SU-DHL-6 (cell line): Measurements from ENCODE around the gene CROCC.

Experiments used
- H2AFZ ChIP-seq: fragments of 200-600 bp; sonication (generic); 2 replicates; pipeline ENCODE4 v1.6.1; 2014; ENCODE audit warnings: low read depth, mild to moderate bottlenecking, moderate library complexity, mixed read lengths, antibody characterized with exemption, low read length; ENCODE audit not compliant: severe bottlenecking
- H3F3A ChIP-seq: fragments of 200-600 bp; shearing (Covaris generic); 2 replicates; pipeline ENCODE4 v1.6.0; 2016; ENCODE audit warnings: antibody characterized with exemption, mild to moderate bottlenecking; ENCODE audit not compliant: insufficient read depth
- H3K27ac ChIP-seq: fragments of 200-600 bp; sonication (generic); 2 replicates; pipeline ENCODE4 v1.5.1; 2016; ENCODE audit warnings: low read depth, mild to moderate bottlenecking, low read length, moderate library complexity, mixed read lengths
- H3K27me3 ChIP-seq: fragments of 200-600 bp; sonication (generic), shearing (Covaris generic); 2 replicates; pipeline ENCODE4 v1.6.0; 2014; ENCODE audit warnings: mild to moderate bottlenecking, low read length
- H3K36me3 ChIP-seq: fragments of 200-600 bp; sonication (generic); 2 replicates; pipeline ENCODE4 v1.6.1; 2014; ENCODE audit warnings: mild to moderate bottlenecking, low read length, mixed read lengths
- H3K4me2 ChIP-seq: fragments of 300-600, 200-600 bp; shearing (Covaris generic), sonication (generic); 2 replicates; pipeline ENCODE4 v1.6.0; 2014; ENCODE audit warnings: low read length, low read depth, mild to moderate bottlenecking; ENCODE audit not compliant: poor library complexity, severe bottlenecking
- H3K4me3 ChIP-seq: fragments of 200-600 bp; sonication (generic); 2 replicates; pipeline ENCODE4 v1.5.1; 2014; ENCODE audit warnings: antibody characterized with exemption, low read length, mild to moderate bottlenecking, mixed read lengths; ENCODE audit not compliant: insufficient read depth, poor library complexity, severe bottlenecking
- H3K79me2 ChIP-seq: fragments of 200-600 bp; sonication (generic); 2 replicates; pipeline ENCODE4 v1.6.1; 2014; ENCODE audit warnings: mild to moderate bottlenecking, low read length, moderate library complexity; ENCODE audit not compliant: insufficient read depth
- H3K9ac ChIP-seq: fragments of 200-600 bp; sonication (generic); 2 replicates; pipeline ENCODE4 v1.7.0; 2014; ENCODE audit warnings: mild to moderate bottlenecking, low read length
- H3K9me2 ChIP-seq: fragments of 200-600 bp; sonication (generic); replicated peaks from 2 replicates; pipeline ENCODE4 v1.6.1; 2014; ENCODE audit warnings: low read length; ENCODE audit not compliant: insufficient read depth
- H3K9me3 ChIP-seq: fragments of 200-600 bp; sonication (generic); 2 replicates; pipeline ENCODE4 v1.6.1; 2014; ENCODE audit warnings: low read length, mixed read lengths; ENCODE audit not compliant: insufficient read depth
- H4K20me1 ChIP-seq: fragments of 200-600 bp; sonication (generic); 2 replicates; pipeline ENCODE4 v1.6.1; 2014; ENCODE audit warnings: low read depth, mild to moderate bottlenecking, antibody characterized with exemption, low read length, moderate library complexity, mixed read lengths
- CTCF ChIP-seq: fragments of 200-600 bp; sonication (generic); IDR thresholded peaks from one replicate; pipeline ENCODE4 v1.5.1; 2017; ENCODE audit warnings: antibody characterized with exemption, mild to moderate bottlenecking, low read length, moderate library complexity; ENCODE audit not compliant: insufficient read depth, poor library complexity, severe bottlenecking
- EZH2phosphoT487 ChIP-seq: fragments of 200-600 bp; sonication (generic), shearing (Covaris generic); conservative IDR thresholded peaks from 2 replicates; pipeline ENCODE4 v1.6.1; 2018; ENCODE audit warnings: mild to moderate bottlenecking, antibody characterized with exemption, low read length, moderate library complexity, mixed read lengths

The CROCC gene

GRCh38 chr1:16978567-16979474 is 57.1 kb downstream of the CROCC start:
- TF ChIP-seq CTCF (no peak), EZH2phosphoT487 (no peak)
- Histone ChIP-seq H3F3A (no peaks in the 10 kb centered on the region), H2AFZ (no peak overlapping the region), H4K20me1 (no peaks in the 10 kb centered on the region), H3K36me3 (no peaks in the 10 kb centered on the region), H3K79me2 (no peaks in the 10 kb centered on the region), H3K9ac (no peak overlapping the region), H3K4me3 (no peak overlapping the region), H3K9me2 (no peaks in the 10 kb centered on the region), H3K9me3 (no peaks in the 10 kb centered on the region), H3K27ac (no peak overlapping the region), H3K27me3 (no peaks in the 10 kb centered on the region), H3K4me2 (no peak overlapping the region)

- H3K27me3 ChIP-seq: no peaks in the 10 kb centered on the region
- H2AFZ ChIP-seq: no peak overlapping the region
- H3F3A ChIP-seq: no peaks in the 10 kb centered on the region
- H4K20me1 ChIP-seq: no peaks in the 10 kb centered on the region
- no peak overlapping the region for H3K9ac ChIP-seq
- H3K4me3 ChIP-seq: no peak overlapping the region
- H3K9me2 ChIP-seq: no peaks in the 10 kb centered on the region
- H3K4me2 ChIP-seq: no peak overlapping the region
- H3K79me2 ChIP-seq: no peaks in the 10 kb centered on the region
- no peaks in the 10 kb centered on the region for H3K36me3 ChIP-seq
- H3K27ac ChIP-seq: no peak overlapping the region
- TF ChIP-seq EZH2phosphoT487: no peak
- TF ChIP-seq CTCF: no peak
- no peaks in the 10 kb centered on the region for H3K9me3 ChIP-seq
Measured at GRCh38 chr1:16979475-16980327, 58.0 kb downstream of the CROCC start.

GRCh38 chr1:16980473-16981268 is 58.9 kb downstream of the CROCC start, which contains the start of gene MFAP2:
TSS of gene MFAP2 (minus strand) at chr1:16980620. CDS start at chr1:16978273, 2,347 bp downstream.
- Histone ChIP-seq H3K9ac (no peak within 1 kb of the TSS), H3K27me3 (no peaks in the 10 kb centered on the region), H3K4me2 (no peak within 1 kb of the TSS), H3F3A (no peaks in the 10 kb centered on the region), H4K20me1 (no peaks in the 10 kb centered on the region), H3K9me3 (no peaks in the 10 kb centered on the region), H3K79me2 (no peaks in the 10 kb centered on the region), H3K36me3 (no peaks in the 10 kb centered on the region), H3K27ac (no peak within 1 kb of the TSS), H2AFZ (no peak within 1 kb of the TSS), H3K4me3 (no peak within 1 kb of the TSS), H3K9me2 (no peaks in the 10 kb centered on the region)
- TF ChIP-seq CTCF: no peak
- no peak for TF ChIP-seq EZH2phosphoT487
